Esophagus muscularis mucosa (tissue), 4 donors: ENCODE results near the gene RACGAP1.

Source experiments
- CTCF ChIP-seq, 3 experiments: fragments of 200-600 bp in 2 of 3; fragments of 450-650 bp in 1 of 3; sonication (generic) in 2 of 3; IDR thresholded peaks; one replicate each; pipeline ENCODE4 v1.5.1; 2017 to 2019; ENCODE audit warnings: antibody characterized with exemption in 3 of 3, mild to moderate bottlenecking in 2 of 3, moderate library complexity in 1 of 3
- EP300 ChIP-seq: sonication (generic); formaldehyde crosslinking; IDR thresholded peaks from one replicate; pipeline ENCODE4 v1.6.1; 2017; ENCODE audit warnings: antibody characterized with exemption
- POLR2A ChIP-seq: fragments of 450-650 bp; IDR thresholded peaks from one replicate; pipeline ENCODE4 v1.6.1; 2017; ENCODE audit warnings: antibody characterized with exemption, moderate library complexity, mild to moderate bottlenecking, low read depth
- POLR2AphosphoS5 ChIP-seq, 2 donors: sonication (generic); formaldehyde crosslinking; IDR thresholded peaks; one replicate each; pipeline ENCODE4 v1.6.1; 2017; ENCODE audit warnings: antibody characterized with exemption in 2 of 2

- no peak for TF ChIP-seq EP300
- TF ChIP-seq CTCF (IDR thresholded peaks at IDR 0.05) = no peak
- no peak for TF ChIP-seq POLR2A
- no peak for TF ChIP-seq POLR2AphosphoS5 (IDR thresholded peaks at IDR 0.05)
Observed at GRCh38 chr12:50061171-50061570, 35.9 kb upstream of the RACGAP1 start.
